Measurements from ENCODE around the gene PARD3B.

DNA sequence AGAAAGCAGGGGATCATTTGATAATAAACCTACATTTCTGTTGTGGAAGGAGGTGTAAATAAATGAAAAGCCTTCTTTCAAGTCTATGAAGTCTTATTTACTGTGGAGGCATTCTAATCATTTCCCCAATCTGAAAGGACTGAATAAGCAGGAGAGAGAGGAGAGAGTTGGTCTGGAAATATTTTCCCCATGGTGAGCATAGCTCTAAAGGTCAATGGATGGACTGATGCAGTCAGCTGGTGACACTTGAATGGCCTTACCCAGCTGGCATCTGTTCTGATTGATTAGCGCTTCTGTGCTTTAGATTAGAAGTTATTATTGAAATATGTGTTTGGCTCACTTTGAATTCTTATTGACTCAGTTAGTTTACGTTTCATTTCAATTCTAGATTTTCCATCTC, 122.7 kb downstream of the PARD3B start:
- TF ChIP-seq, protein P1, sequence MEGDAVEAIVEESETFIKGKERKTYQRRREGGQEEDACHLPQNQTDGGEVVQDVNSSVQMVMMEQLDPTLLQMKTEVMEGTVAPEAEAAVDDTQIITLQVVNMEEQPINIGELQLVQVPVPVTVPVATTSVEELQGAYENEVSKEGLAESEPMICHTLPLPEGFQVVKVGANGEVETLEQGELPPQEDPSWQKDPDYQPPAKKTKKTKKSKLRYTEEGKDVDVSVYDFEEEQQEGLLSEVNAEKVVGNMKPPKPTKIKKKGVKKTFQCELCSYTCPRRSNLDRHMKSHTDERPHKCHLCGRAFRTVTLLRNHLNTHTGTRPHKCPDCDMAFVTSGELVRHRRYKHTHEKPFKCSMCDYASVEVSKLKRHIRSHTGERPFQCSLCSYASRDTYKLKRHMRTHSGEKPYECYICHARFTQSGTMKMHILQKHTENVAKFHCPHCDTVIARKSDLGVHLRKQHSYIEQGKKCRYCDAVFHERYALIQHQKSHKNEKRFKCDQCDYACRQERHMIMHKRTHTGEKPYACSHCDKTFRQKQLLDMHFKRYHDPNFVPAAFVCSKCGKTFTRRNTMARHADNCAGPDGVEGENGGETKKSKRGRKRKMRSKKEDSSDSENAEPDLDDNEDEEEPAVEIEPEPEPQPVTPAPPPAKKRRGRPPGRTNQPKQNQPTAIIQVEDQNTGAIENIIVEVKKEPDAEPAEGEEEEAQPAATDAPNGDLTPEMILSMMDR (IDR thresholded peaks at IDR 0.05; ENCODE audit: low read depth, low read length, poor library complexity, severe bottlenecking) = no peak
- TF ChIP-seq EZH2phosphoT487 (IDR thresholded peaks at IDR 0.05; ENCODE audit: borderline replicate concordance, low read length) = no peak
